ENCODE data around the gene TLE4. TPM values are rescaled to one million over a fixed set of nuclear protein-coding genes. Genes with fewer than 3 reads are reported as not detected.

Gene TLE4
- total RNA-seq, 2 donors from 2014 or later, result 17.9 to 54.7 TPM

DNA sequence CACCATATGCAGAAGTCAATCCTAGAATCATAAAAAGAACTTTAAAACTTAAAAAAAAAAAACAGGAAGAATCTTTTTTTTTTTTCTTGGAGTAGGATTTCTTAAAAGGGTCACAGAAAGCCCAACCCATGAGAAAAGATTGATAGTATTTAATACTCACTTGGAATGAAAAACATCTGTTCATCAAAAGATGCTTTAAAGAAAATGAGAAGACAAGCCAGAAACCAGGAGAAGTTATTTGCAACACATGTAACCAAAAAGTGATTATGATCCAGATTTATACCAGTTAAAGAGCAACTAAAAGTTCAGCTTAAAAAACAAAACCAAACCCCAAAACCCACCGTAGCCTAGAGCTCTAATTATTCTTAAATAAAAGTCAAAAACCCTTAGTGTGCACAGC lies 69.3 kb downstream of the TLE4 start:
- TF ChIP-seq POLR2A (IDR thresholded peaks at IDR 0.05), result no peak
- TF ChIP-seq, protein P1, sequence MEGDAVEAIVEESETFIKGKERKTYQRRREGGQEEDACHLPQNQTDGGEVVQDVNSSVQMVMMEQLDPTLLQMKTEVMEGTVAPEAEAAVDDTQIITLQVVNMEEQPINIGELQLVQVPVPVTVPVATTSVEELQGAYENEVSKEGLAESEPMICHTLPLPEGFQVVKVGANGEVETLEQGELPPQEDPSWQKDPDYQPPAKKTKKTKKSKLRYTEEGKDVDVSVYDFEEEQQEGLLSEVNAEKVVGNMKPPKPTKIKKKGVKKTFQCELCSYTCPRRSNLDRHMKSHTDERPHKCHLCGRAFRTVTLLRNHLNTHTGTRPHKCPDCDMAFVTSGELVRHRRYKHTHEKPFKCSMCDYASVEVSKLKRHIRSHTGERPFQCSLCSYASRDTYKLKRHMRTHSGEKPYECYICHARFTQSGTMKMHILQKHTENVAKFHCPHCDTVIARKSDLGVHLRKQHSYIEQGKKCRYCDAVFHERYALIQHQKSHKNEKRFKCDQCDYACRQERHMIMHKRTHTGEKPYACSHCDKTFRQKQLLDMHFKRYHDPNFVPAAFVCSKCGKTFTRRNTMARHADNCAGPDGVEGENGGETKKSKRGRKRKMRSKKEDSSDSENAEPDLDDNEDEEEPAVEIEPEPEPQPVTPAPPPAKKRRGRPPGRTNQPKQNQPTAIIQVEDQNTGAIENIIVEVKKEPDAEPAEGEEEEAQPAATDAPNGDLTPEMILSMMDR (IDR thresholded peaks at IDR 0.05), result no peak
- no peak for ATAC-seq
- 78 to 91% methylated on average over 1 of the region's 1 CpG for WGBS, 2 donors
- Histone ChIP-seq H3K4me1 (no peaks in the 10 kb centered on the region), H3K27me3 (no peaks in the 10 kb centered on the region), H3K4me3 (no peak overlapping the region), H3K9me3 (no peaks in the 10 kb centered on the region), H3K27ac (no peak overlapping the region), H3K36me3 (replicated peaks in 1 of 2; ENCODE audit: insufficient read depth in 1 of 2, low read depth in 2 of 2) (no peaks in the 10 kb centered on the region)
- DNase-seq, result no peak
- intact Hi-C loops (cut with DNase I), result no loop called here

DNA sequence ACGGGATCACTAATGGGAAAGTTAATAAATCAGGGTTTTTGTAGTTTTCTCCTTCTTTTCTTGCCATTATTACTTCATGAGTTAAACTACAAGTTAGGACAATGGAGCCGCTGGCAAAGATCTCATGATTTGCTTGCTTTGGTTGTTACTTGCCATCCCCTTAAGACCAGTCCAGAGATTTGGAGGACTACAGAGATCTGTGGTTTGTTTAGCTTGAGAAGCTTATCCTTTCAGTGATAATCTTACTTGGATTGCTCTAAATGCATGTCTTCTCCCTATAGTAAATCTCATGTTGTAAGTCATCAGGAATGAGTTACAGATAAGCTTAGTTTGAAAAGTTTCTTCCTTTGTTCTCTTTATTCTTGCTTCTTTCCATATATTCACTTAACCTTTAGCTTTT lies 70.9 kb downstream of the TLE4 start:
- H3K9me3 ChIP-seq, result no peaks in the 10 kb centered on the region
- intact Hi-C loops (cut with DNase I), result no loop called here
- 93 to 94% methylated on average over 2 of the region's 2 CpGs for WGBS, 2 donors
- no peaks in the 10 kb centered on the region for H3K36me3 ChIP-seq (replicated peaks in 1 of 2; ENCODE audit: insufficient read depth in 1 of 2, low read depth in 2 of 2)
- TF ChIP-seq POLR2A (IDR thresholded peaks at IDR 0.05), result no peak
- TF ChIP-seq, protein P1 (IDR thresholded peaks at IDR 0.05), result no peak
- no peak overlapping the region for H3K4me3 ChIP-seq
- ATAC-seq, result no peak
- H3K4me1 ChIP-seq, result no peaks in the 10 kb centered on the region
- DNase-seq, result no peak
- H3K27ac ChIP-seq, result no peak overlapping the region
- no peaks in the 10 kb centered on the region for H3K27me3 ChIP-seq

DNA sequence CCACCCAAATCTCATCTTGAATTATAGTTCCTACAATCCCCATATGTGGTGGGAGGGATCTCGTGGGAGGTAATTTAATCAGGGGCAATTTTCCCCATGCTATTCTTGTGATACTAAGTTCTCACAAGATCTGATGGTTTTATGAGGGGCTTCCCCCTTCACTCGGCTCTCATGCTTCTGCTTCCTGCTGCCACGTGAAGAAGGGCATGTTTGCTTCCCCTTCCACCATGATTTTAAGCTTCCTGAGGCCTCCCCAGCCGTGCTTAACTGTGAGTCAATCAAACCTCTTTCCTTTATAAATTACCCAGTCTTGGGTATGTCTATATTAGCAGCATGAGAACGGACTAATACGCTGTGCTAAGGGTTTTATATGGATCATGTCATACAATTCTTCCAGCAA lies 72.3 kb downstream of the TLE4 start:
- Histone ChIP-seq H3K9me3 (no peaks in the 10 kb centered on the region), H3K4me3 (no peak overlapping the region), H3K27ac (no peak overlapping the region), H3K27me3 (no peaks in the 10 kb centered on the region), H3K36me3 (replicated peaks in 1 of 2; ENCODE audit: insufficient read depth in 1 of 2, low read depth in 2 of 2) (no peaks in the 10 kb centered on the region), H3K4me1 (no peaks in the 10 kb centered on the region)
- no peak for DNase-seq
- ATAC-seq, result no peak
- intact Hi-C loops (cut with DNase I), result no loop called here
- WGBS, 2 donors, result 87 to 89% methylated on average over 6 of the region's 6 CpGs
- TF ChIP-seq, protein P1 (IDR thresholded peaks at IDR 0.05), result no peak
- TF ChIP-seq POLR2A (IDR thresholded peaks at IDR 0.05), result no peak

DNA sequence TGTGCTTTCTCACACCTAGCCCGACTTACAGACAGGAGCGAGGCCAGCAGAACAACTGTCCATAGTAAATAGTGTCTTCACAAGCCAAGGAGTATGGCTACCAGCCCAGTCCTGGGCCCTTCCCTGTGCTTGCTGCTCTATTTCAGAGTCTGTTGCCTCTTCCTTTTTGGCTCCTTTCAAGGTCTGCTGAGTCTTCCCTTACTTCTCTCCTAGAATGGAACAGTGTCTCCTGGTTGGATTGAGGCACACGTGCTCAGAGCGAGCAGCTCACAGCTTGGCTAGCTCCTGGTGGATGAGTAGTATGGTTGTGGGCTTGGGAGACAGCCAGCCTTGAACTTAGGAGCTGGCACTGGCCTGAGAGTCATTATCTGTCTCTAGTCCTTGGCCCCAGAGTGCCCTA lies 72.8 kb downstream of the TLE4 start:
- no peak for DNase-seq
- H3K9me3 ChIP-seq, result no peaks in the 10 kb centered on the region
- H3K4me3 ChIP-seq, result no peak overlapping the region
- no peaks in the 10 kb centered on the region for H3K36me3 ChIP-seq (replicated peaks in 1 of 2; ENCODE audit: insufficient read depth in 1 of 2, low read depth in 2 of 2)
- no peaks in the 10 kb centered on the region for H3K27me3 ChIP-seq
- H3K4me1 ChIP-seq, result no peaks in the 10 kb centered on the region
- no peak for TF ChIP-seq POLR2A (IDR thresholded peaks at IDR 0.05)
- TF ChIP-seq, protein P1 (IDR thresholded peaks at IDR 0.05), result no peak
- 93 to 94% methylated on average over 4 of the region's 4 CpGs for WGBS, 2 donors
- H3K27ac ChIP-seq, result no peak overlapping the region
- ATAC-seq, result no peak
- intact Hi-C loops (cut with DNase I), result no loop called here

DNA sequence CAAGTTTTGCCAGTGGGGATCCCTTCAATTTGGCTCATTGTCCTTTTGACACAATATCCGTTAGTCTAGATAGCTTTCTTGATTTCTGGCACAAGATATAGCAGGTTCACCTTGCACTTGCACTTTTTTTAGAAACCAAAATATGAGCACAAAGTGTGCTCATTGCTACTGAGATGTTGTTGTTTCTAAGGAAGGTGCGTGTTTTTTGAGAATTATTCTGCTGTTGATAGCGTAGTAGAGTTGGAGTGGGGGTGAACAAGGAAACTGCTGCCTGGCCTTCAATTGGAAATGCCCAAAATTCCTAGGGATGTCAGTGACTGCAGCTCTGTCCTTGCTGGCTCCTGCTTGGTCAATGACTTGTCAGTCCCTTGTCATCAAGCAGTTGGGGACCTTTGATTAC lies 73.3 kb downstream of the TLE4 start:
- H3K27me3 ChIP-seq, result no peaks in the 10 kb centered on the region
- no peak overlapping the region for H3K27ac ChIP-seq
- ATAC-seq (no peak), DNase-seq (no peak)
- WGBS, 2 donors, result 94% methylated on average over 3 of the region's 3 CpGs
- H3K4me3 ChIP-seq, result no peak overlapping the region
- H3K9me3 ChIP-seq, result no peaks in the 10 kb centered on the region
- TF ChIP-seq, protein P1 (IDR thresholded peaks at IDR 0.05), result no peak
- TF ChIP-seq POLR2A (IDR thresholded peaks at IDR 0.05), result no peak
- no peaks in the 10 kb centered on the region for H3K36me3 ChIP-seq (replicated peaks in 1 of 2; ENCODE audit: insufficient read depth in 1 of 2, low read depth in 2 of 2)
- intact Hi-C loops (cut with DNase I), result no loop called here
- no peaks in the 10 kb centered on the region for H3K4me1 ChIP-seq
